Measurements from ENCODE around the gene RGS4.

Gene RGS4

DNA sequence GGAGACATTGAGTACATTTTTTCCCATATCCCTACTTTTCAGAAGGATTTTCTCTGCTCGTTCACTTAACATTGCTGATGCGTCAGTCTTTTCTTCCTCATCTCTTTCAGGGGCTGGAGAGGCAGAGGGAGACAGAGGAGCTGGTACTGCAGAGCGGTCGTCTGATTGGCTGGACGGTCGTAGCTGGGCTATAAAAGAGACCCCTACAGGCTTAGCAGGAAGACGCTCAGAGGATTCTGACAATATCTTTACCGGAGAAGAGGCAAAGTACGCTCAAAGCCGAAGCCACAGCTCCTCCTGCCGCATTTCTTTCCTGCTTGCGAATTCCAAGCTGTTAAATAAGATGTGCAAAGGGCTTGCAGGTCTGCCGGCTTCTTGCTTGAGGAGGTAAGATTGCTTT is at the start of gene RGS4:
RGS4 (plus strand) TSS at position 220 of the 400 bp plus-strand sequence; CDS start at position 344, 124 bp downstream.
- DNase-seq, result no peak

DNA sequence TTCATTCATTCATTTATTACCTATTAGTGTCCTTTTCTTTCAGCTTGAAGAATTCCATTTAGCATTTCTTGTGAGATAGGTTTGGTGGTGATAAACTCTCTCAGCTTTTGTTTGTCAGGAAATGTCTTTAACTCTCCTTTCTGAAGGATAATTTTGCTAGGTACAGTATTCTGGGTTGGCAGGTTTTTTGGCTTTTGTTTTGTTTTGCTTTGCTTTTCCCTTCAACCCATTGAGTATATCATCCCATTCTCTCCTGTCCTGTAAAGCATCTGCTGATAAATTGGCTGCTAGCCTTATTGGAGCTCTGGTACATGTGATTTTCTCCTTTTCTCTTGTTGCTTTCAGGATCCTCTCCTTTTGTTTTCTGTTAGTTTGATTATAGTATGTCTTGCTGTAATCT is 47.0 kb upstream of the RGS4 start:
- DNase-seq, result no peak

DNA sequence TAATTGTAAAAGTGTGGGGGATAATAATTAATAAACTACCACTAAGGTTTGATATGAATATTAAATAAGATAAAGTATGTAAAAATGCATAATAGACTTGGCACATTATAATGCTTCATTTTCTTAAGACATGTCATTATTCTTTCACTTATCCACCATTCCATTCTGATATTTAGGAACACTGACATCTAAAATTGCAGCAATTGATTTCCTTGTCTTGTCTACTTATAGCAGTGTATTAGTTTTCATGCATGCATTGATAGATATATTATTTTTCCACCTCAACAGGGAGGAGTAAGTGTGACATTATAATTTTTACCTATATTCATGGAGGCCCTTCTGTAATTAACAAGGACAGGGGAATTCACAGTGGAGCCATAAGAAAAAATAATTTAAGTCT is 41.6 kb upstream of the RGS4 start:
- no peak for DNase-seq

- DNase-seq, result no peak
Measured at GRCh38 chr1:163029901-163030300, 39.3 kb upstream of the RGS4 start.

DNA sequence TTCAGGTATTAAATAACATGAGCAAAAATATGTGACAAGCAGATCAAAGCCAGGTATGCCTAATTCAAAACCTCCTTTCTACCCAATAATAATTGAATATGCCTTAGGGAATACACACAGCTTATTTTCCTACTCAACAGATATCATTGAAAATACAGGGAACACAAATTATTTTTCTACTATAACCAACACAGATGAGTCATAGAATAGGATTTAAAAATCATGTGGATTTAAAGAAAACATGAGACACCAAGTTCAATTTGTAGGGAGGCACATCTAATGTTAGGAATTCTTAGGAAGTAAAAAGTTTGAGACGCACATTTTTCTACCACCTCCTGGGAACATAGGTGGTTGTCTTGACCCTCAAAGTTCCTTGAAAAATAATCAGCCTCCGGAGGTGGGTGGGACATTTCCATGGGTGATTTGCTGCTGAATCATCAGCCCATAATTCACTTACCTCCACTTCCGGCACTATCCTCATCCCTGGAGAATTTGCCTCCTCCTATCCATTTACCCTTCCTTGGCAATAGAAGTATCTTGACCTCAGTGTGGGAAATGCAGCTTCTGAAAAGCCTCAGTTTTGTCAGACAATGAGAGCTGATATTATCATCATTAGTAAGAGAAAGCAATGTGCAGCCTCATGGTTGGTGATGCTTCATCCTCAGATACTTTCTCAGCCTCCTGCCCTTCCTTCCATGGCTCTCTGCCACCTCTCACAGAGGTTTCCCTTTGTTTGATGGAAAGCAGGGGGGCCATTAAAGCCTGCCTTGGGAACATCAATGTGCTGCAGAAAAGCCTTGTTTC is 33.5 kb upstream of the RGS4 start:
- DNase-seq, result no peak

GRCh38 chr1:163036671-163037070 is 32.5 kb upstream of the RGS4 start:
- DNase-seq, result no peak

DNA sequence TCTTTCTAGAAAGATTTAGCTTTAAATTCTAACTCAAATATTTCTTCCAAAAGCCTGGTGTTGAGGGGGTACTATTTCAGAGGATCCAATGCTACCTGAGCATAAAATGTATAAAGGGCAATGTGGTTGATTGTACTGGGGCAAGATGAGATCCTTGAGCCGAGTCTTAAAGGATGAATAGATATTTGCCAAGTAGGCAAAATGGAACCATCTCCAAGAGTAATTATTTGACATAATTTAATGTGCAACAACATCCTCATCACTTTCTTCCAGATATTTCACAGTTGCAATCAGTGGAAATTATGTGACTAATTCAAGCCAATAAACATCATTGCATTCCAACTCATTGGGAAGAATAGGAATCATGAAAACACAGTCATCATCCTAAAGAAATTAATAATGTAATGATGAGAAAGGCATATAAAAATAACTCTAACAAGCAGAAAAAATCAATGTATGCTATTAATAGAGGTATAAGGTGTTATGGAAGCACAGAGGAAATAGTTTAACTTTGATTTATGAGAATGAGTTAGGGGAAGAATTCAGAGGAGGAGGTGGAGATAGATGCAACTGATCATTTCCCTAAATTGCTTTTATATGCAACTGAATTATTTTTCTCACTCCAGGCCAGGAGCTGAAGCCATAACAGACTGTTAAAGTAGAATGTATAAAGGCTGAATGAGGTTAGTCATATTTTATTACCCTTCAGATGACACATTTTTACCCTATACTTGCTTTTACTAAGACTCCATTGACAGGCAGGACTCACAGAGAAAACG is 30.0 kb upstream of the RGS4 start:
- no peak for DNase-seq

DNA sequence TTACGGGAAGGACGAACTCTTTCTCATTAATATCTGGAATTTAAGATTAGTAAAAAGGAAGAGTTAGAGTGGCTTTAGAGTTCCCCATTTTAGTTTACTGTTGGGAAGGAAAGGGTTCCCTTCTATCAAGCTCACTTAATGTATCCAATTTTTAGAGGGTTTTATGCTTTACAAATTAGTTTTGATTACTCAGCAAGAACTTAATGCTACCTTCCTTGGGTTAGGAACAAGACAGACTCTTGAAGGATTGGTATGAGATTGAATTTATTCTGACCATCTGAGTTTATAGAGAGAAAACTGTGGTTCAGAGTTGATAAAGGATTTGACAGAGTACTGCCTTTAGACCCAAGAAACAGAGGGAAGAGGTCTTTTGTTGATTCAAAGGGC is 29.5 kb upstream of the RGS4 start:
- DNase-seq, result no peak

- no peak for DNase-seq
Measured at GRCh38 chr1:163046071-163046470, 23.1 kb upstream of the RGS4 start.

DNA sequence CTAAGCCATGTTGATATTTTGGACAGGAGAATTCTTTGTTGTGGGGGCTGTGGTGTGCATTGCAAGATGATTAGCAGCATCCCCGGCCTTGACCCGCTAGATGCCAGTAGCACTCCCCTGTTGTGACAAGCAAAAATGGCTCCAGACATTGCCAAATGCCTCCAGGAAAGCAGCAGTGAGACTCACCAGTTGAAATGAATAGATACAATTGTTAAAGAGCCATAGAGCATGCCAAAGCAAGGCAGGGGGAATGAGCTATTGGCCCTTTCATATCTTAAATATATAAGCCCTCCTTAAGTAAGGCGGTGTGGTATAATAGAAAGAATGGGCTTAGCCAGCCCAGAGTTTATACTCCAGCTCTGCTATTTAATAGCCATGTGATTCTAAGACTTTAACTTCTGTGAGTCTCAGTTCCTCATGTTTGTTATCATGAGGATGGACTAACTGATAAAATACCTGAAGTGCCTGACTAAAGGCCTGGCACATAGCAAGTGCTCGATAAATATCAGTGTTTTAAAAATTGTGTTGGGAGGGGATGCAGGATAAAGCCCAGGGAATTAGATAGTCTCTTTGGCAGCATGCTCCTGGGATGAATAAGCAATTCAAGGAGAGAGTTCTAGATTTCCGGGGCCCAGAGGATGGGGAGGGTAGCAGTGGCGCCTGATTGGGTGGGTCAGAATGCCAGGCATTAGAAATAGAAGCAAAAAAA is 21.1 kb upstream of the RGS4 start:
- DNase-seq, result no peak

DNA sequence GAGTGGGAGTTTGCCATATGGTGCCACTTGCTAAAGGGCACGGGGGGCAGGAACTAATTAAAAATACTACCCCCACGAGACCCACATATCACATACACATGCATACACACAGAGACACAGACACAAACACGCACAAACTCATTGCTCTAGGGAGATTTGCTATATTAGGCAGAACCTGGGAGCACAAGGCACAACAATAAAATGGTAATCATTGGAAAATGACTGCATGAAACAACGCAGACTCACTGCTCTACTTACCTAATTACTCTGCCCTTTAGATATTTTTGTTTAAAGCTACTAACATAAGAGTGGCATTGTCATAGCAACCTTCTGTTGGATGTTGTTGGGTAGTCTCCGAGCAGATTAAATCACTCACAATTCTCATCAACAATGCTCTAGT is 20.3 kb upstream of the RGS4 start:
- DNase-seq, result no peak

- no peak for DNase-seq
Measured at GRCh38 chr1:163049296-163049695, 19.9 kb upstream of the RGS4 start.

GRCh38 chr1:163050496-163050895 is 18.7 kb upstream of the RGS4 start:
- no peak for DNase-seq

DNA sequence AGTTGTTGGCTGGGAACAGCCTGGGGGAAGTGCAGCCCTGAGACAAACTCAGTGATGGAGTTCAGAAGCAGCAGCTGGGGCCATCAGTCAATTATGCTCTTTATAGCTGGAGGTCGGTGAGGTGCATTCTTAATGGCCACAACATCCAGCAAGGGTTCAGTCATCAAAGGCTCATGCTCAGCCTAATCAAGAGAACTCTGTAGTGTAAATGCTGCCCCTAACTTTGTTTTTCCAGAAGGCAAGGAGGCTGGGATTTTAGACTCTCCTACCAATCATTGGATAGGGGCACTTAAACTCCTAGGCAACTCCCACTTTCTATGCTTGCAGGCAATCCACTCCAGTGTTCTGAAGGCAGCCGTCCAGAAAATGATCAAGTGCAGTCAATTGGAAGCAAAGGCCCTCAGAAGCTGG is 15.0 kb upstream of the RGS4 start:
- no peak for DNase-seq

GRCh38 chr1:163055005-163055404 is 14.2 kb upstream of the RGS4 start:
- no peak for DNase-seq

GRCh38 chr1:163055531-163055930 is 13.6 kb upstream of the RGS4 start:
- no peak for DNase-seq

DNA sequence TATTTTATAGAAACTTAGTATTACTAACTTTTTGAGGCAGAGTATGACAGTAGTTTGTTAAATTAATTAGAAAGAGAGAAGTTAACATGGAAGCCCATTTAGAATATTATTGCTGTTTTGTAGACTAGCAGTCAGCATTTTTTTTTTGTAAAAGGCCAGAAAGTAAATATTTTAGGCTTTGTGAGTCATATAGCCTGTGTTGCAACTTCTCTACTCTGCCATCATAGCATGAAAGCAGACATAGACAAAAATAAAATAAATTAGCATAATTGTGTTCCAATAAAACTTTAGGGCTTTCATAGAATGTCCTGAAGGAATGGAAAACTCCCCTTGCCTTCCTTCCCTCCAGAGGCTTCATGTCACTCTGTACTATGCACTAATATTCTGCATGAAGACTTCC is 12.3 kb upstream of the RGS4 start:
- no peak for DNase-seq

DNA sequence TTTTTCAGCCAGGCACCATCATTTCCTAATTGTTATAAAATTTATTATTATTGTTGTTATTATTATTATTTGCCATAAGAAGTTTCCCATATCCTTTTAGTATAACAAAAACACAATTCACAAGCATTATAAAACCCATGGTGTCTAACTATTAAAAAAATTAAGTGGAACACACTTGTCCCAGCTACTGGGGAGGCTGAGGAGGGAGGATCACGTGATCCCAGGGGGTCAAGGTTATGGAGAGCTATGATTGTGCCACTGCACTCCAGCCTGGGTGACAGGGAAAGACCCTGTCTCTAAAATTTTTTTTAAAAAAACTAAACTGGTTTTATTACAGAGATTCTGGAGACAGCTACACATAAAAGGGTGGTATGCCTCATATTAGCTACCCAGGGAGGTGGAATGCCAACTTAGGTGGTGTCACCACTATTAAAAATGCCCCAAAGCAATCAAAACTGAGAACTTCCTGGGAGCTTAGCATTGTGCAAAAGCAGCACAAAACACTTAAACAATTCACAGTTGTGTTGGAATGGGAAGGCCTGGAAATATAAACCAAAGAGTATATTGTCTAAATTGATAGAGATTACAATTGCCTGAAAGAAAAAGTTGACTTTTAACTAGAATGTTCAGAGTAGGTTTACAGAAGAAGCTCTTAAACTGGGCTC is 8.7 kb upstream of the RGS4 start:
- no peak for DNase-seq

DNA sequence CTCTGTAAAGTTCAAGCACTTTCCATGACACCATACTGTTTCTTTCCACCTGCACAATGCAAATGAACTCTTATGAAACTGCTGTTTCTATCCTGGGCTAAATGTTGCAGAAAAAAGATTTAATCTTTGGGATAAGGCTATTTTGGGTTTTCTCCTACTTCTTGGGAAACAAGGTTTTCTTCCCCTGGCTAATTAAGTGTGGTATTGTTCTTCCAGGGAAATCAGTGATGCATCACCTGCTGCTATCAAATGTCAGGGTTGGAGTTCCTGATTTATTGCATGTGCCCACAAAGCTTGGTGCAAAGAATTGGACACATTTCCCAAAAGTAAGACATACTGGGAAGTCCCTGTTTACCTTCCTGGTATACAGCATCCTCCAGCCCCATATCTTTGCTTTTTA is 6.0 kb upstream of the RGS4 start:
- no peak for DNase-seq

DNA sequence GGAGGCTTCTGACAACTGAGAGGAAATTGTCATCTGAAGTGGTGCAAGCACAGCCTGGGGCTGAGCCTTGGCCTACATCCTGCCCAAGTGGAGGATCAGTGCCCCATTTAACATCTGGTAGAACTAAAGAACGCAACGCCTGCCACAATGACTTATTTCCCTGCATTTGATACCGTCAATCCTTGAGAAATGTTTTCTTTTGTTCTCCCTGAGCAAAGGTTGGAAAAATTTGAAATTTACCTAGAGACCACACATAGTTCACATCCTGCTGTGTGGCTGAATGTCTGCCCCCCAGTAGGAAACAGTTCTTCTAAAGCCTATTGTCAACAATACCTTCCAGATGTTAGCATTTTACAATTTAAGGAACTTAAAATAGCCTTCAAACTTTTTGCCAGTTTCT is 5.6 kb upstream of the RGS4 start:
- DNase-seq, result no peak

- DNase-seq, result no peak
Measured at GRCh38 chr1:163066168-163066567, 3.0 kb upstream of the RGS4 start.

DNA sequence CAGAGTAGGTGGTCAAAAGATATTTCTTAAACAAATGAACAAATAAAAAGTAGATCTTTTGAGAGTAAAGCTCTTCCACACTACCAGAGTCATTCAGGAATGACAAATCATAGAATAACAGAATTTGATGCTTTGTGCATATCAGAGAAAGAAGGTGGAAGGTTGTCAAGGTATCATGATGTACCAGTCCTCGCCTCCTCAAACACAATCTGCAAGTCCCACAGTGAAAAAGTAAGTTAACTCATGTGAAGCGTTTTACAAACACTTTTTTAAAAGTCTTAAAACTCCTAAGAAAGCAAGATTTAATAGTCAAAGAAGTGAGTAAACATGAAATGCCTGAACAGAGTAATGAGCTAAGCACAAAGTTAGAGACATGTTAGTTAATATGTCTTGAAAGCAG is 2.5 kb upstream of the RGS4 start:
- no peak for DNase-seq

- DNase-seq, result no peak
Measured at GRCh38 chr1:163068716-163069115, 445 bp upstream of the RGS4 start.
